ENCODE results near the gene USP6NL. TPM values are rescaled to one million over a fixed set of nuclear protein-coding genes. Genes with fewer than 3 reads are reported as not detected.

USP6NL gene
- total RNA-seq, 1 experiment from 2014 or later, result 24.6 TPM

DNA sequence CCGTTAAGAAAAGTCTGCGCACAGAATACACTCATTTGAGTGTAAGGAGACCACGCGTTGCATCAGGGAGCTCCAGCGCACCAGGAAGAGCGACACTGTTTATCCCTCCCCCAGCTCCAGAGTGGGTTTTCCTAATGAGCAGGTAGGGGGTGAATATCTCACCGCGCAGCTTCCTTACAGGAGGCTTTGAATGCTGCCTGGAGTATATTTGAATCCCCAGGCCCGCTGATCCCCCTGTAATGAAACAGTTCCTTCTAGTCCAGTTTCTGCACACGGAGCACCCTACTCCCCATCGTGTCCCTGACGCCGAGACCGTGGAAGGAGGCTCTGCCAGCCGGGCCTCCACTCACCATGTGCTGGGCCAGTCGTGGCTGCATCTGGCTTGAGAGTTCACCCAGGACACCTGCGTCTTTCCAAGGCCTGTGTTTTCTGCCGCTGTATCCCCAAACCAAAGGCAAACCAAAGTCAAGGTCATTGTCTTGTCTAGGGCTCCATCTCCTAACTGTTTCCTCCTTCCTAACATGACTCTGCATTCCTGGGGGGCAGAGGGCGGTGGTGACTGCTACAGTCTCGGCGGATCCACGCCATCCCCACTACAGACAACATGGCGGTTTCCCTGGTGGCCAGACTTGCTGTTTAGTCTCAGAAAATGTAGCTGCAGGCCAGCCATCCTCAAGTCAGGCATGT lies 167.8 kb downstream of the USP6NL start:
- ATAC-seq (no peak), DNase-seq (ENCODE audit: low read depth, low spot score) (no peak)
- no peak overlapping the region for H2AFZ ChIP-seq (ENCODE audit: low read depth, low read length, poor library complexity, severe bottlenecking)
- TF ChIP-seq SIN3A (IDR thresholded peaks at IDR 0.05; ENCODE audit: low read depth) (no peak), CBX3 (IDR thresholded peaks at IDR 0.05; ENCODE audit: low read depth) (no peak), YY1 (IDR thresholded peaks at IDR 0.05; ENCODE audit: extremely low read depth, insufficient replicate concordance, low read depth, low read length) (no peak)
- TF ChIP-seq, protein P1, sequence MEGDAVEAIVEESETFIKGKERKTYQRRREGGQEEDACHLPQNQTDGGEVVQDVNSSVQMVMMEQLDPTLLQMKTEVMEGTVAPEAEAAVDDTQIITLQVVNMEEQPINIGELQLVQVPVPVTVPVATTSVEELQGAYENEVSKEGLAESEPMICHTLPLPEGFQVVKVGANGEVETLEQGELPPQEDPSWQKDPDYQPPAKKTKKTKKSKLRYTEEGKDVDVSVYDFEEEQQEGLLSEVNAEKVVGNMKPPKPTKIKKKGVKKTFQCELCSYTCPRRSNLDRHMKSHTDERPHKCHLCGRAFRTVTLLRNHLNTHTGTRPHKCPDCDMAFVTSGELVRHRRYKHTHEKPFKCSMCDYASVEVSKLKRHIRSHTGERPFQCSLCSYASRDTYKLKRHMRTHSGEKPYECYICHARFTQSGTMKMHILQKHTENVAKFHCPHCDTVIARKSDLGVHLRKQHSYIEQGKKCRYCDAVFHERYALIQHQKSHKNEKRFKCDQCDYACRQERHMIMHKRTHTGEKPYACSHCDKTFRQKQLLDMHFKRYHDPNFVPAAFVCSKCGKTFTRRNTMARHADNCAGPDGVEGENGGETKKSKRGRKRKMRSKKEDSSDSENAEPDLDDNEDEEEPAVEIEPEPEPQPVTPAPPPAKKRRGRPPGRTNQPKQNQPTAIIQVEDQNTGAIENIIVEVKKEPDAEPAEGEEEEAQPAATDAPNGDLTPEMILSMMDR (IDR thresholded peaks at IDR 0.05 in 2 of 3, conservative IDR thresholded peaks at IDR 0.05 in 1 of 3; ENCODE audit: borderline replicate concordance in 1 of 3, insufficient read depth in 1 of 3, low read depth in 2 of 3, low read length in 2 of 3), result no peak
- H3K9me2 ChIP-seq (ENCODE audit: insufficient read depth), result no peaks in the 10 kb centered on the region
- no peaks in the 10 kb centered on the region for H3K9me3 ChIP-seq (ENCODE audit: control insufficient read depth in 1 of 2, insufficient read depth in 1 of 2, low read depth in 1 of 2, low read length in 2 of 2)
- H3K4me3 ChIP-seq (replicated peaks in 1 of 2; ENCODE audit: low read depth in 1 of 2, low read length in 2 of 2), result no peak overlapping the region
- POLR2A ChIA-PET, result no interaction called here
- H3K36me3 ChIP-seq (ENCODE audit: control insufficient read depth in 1 of 2, insufficient read depth in 2 of 2, low read length in 2 of 2), result no peaks in the 10 kb centered on the region
- intact Hi-C loops (cut with micrococcal nuclease), result no loop called here
- H3K9ac ChIP-seq (ENCODE audit: low read length), result no peak overlapping the region
- no peaks in the 10 kb centered on the region for H3K4me1 ChIP-seq (ENCODE audit: control insufficient read depth in 1 of 2, insufficient read depth in 2 of 2, low read length in 2 of 2)
- H3K27me3 ChIP-seq (ENCODE audit: insufficient read depth, low read length), result peaks cover 10% of the 10 kb centered on the region; the same call in 1 of the 2 replicates
- no peaks in the 10 kb centered on the region for H3K79me2 ChIP-seq (ENCODE audit: insufficient read depth, low read length)
- RAD21 ChIA-PET (ENCODE audit: low non-redundant PET in 1 of 2, low total read pairs in 2 of 2, uncharacterized antibody in 2 of 2, unreplicated experiment in 2 of 2), result no interaction called here
- H4K20me1 ChIP-seq (ENCODE audit: insufficient read depth), result no peaks in the 10 kb centered on the region
- no peak overlapping the region for H3K27ac ChIP-seq (ENCODE audit: low read depth, low read length)
- H3K4me2 ChIP-seq (ENCODE audit: low read length), result no peak overlapping the region
- no TSS peak for BruUV-seq (replicated peaks)
- CTCF ChIA-PET, result no interaction called here

DNA sequence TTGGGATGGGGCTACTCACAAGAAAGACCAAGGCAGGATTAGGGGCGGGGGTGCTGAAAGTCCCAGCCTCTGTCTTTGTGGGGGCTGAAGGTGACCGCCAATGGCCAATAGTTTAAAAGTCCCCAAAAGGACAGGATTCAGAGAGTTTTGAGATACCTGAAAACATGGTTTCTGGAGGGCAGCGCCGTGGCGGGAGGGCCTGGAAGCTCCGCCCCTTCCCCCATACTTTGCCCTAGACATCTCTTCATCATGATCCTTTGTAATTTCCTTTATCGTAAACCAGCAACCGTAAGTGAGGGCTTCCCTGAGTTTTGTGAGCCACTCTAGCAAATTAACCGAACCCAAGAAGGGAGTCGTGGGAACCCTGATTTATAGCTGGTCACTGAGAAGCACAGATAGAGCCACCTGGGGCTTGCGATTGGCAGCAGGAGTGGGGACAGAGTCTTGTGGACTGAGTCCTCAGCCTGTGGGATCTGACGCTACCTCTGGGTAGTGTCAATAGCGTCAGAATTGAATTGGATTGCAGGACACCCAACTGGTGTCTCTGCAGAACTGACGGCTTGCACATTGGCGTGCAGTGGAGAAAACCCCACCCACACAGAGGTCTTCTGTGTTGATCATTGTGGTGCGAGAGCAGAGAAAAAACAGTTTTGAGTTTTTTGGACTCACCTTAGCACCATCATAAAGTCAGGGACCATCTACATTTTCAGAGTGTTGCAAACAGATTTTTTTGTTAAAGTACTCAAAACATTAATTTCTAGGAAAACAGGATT lies 169.3 kb downstream of the USP6NL start:
- Histone ChIP-seq H3K27ac (ENCODE audit: low read depth, low read length) (no peak overlapping the region), H2AFZ (ENCODE audit: low read depth, low read length, poor library complexity, severe bottlenecking) (no peak overlapping the region), H3K27me3 (ENCODE audit: insufficient read depth, low read length) (peaks cover 1% of the 10 kb centered on the region; the same call in 1 of the 2 replicates), H3K9me2 (ENCODE audit: insufficient read depth) (no peaks in the 10 kb centered on the region), H3K36me3 (ENCODE audit: control insufficient read depth in 1 of 2, insufficient read depth in 2 of 2, low read length in 2 of 2) (no peaks in the 10 kb centered on the region), H3K4me1 (ENCODE audit: control insufficient read depth in 1 of 2, insufficient read depth in 2 of 2, low read length in 2 of 2) (no peaks in the 10 kb centered on the region), H3K9me3 (ENCODE audit: control insufficient read depth in 1 of 2, insufficient read depth in 1 of 2, low read depth in 1 of 2, low read length in 2 of 2) (no peaks in the 10 kb centered on the region), H3K79me2 (ENCODE audit: insufficient read depth, low read length) (no peaks in the 10 kb centered on the region), H3K4me2 (ENCODE audit: low read length) (no peak overlapping the region), H4K20me1 (ENCODE audit: insufficient read depth) (no peaks in the 10 kb centered on the region), H3K9ac (ENCODE audit: low read length) (no peak overlapping the region), H3K4me3 (replicated peaks in 1 of 2; ENCODE audit: low read depth in 1 of 2, low read length in 2 of 2) (no peak overlapping the region)
- ChIA-PET CTCF (no interaction called here), POLR2A (no interaction called here), RAD21 (ENCODE audit: low non-redundant PET in 1 of 2, low total read pairs in 2 of 2, uncharacterized antibody in 2 of 2, unreplicated experiment in 2 of 2) (no interaction called here)
- intact Hi-C loops (cut with micrococcal nuclease), result no loop called here
- BruUV-seq (replicated peaks), result no TSS peak
- ATAC-seq, result no peak
- no peak for DNase-seq (ENCODE audit: low read depth, low spot score)
- TF ChIP-seq, protein P2, sequence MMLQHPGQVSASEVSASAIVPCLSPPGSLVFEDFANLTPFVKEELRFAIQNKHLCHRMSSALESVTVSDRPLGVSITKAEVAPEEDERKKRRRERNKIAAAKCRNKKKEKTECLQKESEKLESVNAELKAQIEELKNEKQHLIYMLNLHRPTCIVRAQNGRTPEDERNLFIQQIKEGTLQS (IDR thresholded peaks at IDR 0.05), result no peak
- TF ChIP-seq POLR2AphosphoS5 (IDR thresholded peaks at IDR 0.05; ENCODE audit: low read depth, low read length), result no peak
- TF ChIP-seq, protein P3, sequence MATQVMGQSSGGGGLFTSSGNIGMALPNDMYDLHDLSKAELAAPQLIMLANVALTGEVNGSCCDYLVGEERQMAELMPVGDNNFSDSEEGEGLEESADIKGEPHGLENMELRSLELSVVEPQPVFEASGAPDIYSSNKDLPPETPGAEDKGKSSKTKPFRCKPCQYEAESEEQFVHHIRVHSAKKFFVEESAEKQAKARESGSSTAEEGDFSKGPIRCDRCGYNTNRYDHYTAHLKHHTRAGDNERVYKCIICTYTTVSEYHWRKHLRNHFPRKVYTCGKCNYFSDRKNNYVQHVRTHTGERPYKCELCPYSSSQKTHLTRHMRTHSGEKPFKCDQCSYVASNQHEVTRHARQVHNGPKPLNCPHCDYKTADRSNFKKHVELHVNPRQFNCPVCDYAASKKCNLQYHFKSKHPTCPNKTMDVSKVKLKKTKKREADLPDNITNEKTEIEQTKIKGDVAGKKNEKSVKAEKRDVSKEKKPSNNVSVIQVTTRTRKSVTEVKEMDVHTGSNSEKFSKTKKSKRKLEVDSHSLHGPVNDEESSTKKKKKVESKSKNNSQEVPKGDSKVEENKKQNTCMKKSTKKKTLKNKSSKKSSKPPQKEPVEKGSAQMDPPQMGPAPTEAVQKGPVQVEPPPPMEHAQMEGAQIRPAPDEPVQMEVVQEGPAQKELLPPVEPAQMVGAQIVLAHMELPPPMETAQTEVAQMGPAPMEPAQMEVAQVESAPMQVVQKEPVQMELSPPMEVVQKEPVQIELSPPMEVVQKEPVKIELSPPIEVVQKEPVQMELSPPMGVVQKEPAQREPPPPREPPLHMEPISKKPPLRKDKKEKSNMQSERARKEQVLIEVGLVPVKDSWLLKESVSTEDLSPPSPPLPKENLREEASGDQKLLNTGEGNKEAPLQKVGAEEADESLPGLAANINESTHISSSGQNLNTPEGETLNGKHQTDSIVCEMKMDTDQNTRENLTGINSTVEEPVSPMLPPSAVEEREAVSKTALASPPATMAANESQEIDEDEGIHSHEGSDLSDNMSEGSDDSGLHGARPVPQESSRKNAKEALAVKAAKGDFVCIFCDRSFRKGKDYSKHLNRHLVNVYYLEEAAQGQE (IDR thresholded peaks at IDR 0.05; ENCODE audit: low read depth), result no peak
- TF ChIP-seq ELF1 (IDR thresholded peaks at IDR 0.05; ENCODE audit: borderline replicate concordance, low read depth), result no peak
- no peak for TF ChIP-seq EGR1 (IDR thresholded peaks at IDR 0.05; ENCODE audit: low read depth)
- TF ChIP-seq POLR2A (IDR thresholded peaks at IDR 0.05; ENCODE audit: borderline replicate concordance, extremely low read depth, insufficient read depth, insufficient read length), result no peak
- no peak for TF ChIP-seq TCF7L2 (IDR thresholded peaks at IDR 0.05; ENCODE audit: borderline replicate concordance, extremely low read depth, insufficient read depth, insufficient read length)
- TF ChIP-seq FOSL1 (IDR thresholded peaks at IDR 0.05; ENCODE audit: low read depth), result no peak
